Measurements from ENCODE around the gene MAN1C1. TPM values are rescaled to one million over a fixed set of nuclear protein-coding genes. Genes with fewer than 3 reads are reported as not detected.
"Not testable (repeated sequence)": the region's sequence is repeated elsewhere in the genome, so short reads cannot be mapped to it uniquely, and the experiment has no call there.

MAN1C1 gene
- total and polyA plus RNA-seq, 8 donors: 4.3 to 33.9 (median 6.1) TPM

DNA sequence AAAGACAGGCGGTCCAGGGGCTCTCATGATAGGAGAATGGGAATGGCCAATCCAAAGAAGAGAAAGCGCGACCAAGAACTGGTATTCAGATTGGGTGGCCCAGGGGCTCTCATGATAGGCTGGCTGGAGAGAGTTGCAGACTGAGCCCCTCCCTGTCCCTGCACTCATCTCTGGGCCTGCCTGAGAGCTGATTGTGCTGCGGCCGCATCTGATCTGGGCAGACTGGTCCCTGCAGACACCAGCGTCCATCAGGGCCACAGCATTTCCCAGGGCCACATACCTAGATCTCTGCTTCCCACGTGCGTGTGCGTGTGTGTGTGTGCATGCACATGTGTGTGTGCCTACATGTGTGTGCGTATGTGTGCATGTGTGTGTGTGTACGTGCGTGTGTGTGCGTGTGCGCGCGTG, 30.4 kb upstream of the MAN1C1 start:
- WGBS, 5 donors: 83 to 94% (median 94%) methylated on average over 14 to 16 of the region's 16 CpGs

DNA sequence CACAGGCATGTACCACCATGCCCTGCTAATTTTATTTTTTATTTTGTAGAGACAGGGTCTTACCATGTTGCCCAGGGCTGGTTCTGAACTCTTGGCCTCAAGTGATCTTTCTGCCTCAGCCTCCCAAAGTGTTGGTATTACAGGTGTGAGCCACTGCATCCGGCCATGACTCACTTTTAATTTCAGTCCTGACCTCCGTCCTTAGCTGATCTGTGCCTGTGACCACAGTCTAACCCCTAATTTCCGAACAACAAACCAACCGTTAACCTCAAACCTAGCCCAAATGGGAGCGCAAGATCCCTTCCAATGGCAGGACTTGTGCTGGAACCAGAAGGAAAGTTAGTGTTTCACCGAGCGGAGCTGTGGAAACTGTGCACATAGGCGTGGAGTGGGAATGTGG, 29.3 kb upstream of the MAN1C1 start:
- Histone ChIP-seq H3K9me3 (no peaks in the 10 kb centered on the region), H3K27me3 (no peaks in the 10 kb centered on the region), H3K36me3 (no peaks in the 10 kb centered on the region), H3K4me1 (peaks cover 15 to 27% (median 18%) of the 10 kb centered on the region in 4 donors), H3K4me3 (no peak overlapping the region), H3K27ac (no peak overlapping the region)
- 87 to 94% (median 89%) methylated on average over 8 of the region's 8 CpGs for WGBS, 5 donors
- TF ChIP-seq POLR2AphosphoS5 (IDR thresholded peaks at IDR 0.05): no peak
- no peak for TF ChIP-seq CTCF (IDR thresholded peaks at IDR 0.05)
- no peak for TF ChIP-seq EP300 (IDR thresholded peaks at IDR 0.05)
- TF ChIP-seq POLR2A (IDR thresholded peaks at IDR 0.05): no peak
- no peak for DNase-seq
- intact Hi-C loops (cut with DNase I; ENCODE audit: low total_unique reads): no loop called here

More for the DNA sequence above, 30.4 kb upstream of the MAN1C1 start:
- TF ChIP-seq EP300 (IDR thresholded peaks at IDR 0.05) (no peak), POLR2AphosphoS5 (IDR thresholded peaks at IDR 0.05) (no peak), POLR2A (IDR thresholded peaks at IDR 0.05) (no peak), CTCF (IDR thresholded peaks at IDR 0.05) (no peak)
- H3K4me1 ChIP-seq: peaks cover 15 to 27% (median 17%) of the 10 kb centered on the region in 4 donors
- H3K9me3 ChIP-seq: no peaks in the 10 kb centered on the region
- H3K27ac ChIP-seq: no peak overlapping the region
- no peak for DNase-seq
- intact Hi-C loops (cut with DNase I; ENCODE audit: low total_unique reads): no loop called here
- no peaks in the 10 kb centered on the region for H3K36me3 ChIP-seq
- no peaks in the 10 kb centered on the region for H3K27me3 ChIP-seq
- H3K4me3 ChIP-seq: no peak overlapping the region

DNA sequence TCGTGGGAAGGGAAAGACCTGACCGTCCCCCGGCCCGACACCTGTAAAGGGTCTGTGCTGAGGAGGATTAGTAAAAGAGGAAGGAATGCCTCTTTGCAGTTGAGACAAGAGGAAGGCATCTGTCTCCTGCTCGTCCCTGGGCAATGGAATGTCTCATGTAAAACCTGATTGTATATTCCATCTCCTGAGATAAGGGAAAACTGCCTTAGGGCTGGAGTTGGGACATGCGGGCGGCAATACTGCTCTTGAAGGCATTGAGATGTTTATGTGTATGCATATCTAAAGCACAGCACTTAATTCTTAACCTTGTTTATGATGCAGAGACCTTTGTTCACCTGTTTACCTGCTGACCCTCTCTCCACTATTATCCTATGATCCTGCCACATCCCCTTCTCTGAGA, 28.4 kb upstream of the MAN1C1 start:
- H3K27ac ChIP-seq; H3K36me3 ChIP-seq; H3K27me3 ChIP-seq; H3K9me3 ChIP-seq; DNase-seq; H3K4me3 ChIP-seq; intact Hi-C loops (cut with DNase I; ENCODE audit: low total_unique reads): not testable (repeated sequence)
- WGBS, 5 donors: 72 to 81% (median 74%) methylated on average over 6 to 7 of the region's 7 CpGs
- peaks cover 15 to 27% (median 18%) of the 10 kb centered on the region in 4 donors for H3K4me1 ChIP-seq

GRCh38 chr1:25588786-25589185, 27.8 kb upstream of the MAN1C1 start:
- WGBS, 5 donors: 92 to 98% (median 96%) methylated on average over 13 of the region's 13 CpGs
- intact Hi-C loops (cut with DNase I; ENCODE audit: low total_unique reads): not testable (repeated sequence)

DNA sequence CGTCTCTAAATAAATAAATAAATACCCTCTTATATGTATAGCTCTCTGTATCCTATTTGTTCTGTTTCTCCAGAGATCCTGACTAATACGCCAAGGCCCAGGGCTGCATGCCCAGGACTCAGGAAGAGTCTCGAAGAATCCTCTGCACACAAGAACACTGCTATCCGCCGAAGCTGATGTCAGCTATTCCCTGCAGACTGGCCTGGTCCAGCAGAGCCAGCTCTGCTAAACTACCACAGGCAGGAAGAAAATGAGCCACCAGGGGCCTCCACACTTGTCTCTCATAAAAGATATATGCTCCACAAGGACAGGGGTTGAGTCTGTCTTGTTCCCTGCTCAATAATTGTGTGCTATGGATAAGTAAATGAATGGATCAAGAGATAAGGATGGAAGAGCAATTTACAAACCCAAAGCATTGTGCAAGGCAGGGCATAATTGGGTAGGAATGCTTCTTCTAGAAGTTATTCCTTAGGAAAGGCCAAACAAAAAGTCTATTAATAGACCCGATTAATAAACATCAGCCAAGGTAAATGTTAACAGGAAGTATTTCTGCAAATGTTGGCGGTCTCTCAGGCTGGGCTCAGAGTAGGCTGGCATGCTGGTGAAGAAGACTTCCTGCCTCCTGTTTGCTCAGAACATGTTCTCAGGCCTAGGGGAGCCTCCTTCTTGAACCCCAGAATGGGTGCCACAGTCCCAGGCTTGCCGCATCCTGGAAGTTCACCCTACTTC, 26.3 kb upstream of the MAN1C1 start:
- TF ChIP-seq CTCF (IDR thresholded peaks at IDR 0.05) (peak in 1 of 7 experiments; percentile 39), POLR2AphosphoS5 (IDR thresholded peaks at IDR 0.05) (no peak)
- intact Hi-C loops (cut with DNase I; ENCODE audit: low total_unique reads): no loop called here
- 24 to 50% (median 35%) methylated on average over 8 of the region's 8 CpGs for WGBS, 5 donors
- Histone ChIP-seq H3K4me3 (no peak overlapping the region), H3K4me1 (peaks cover 15 to 27% (median 18%) of the 10 kb centered on the region in 4 donors), H3K36me3 (no peaks in the 10 kb centered on the region), H3K9me3 (no peaks in the 10 kb centered on the region), H3K27ac (peak overlapping the region in 4 of 5 donors; percentile 51 to 68 (median 62)), H3K27me3 (no peaks in the 10 kb centered on the region)
- DNase-seq: peak; percentile 54 to 61

More at GRCh38 chr1:25588786-25589185, 27.8 kb upstream of the MAN1C1 start:
- not testable (repeated sequence) for H3K36me3 ChIP-seq, DNase-seq, H3K4me3 ChIP-seq, H3K27me3 ChIP-seq, H3K27ac ChIP-seq, H3K9me3 ChIP-seq
- peaks cover 15 to 27% (median 18%) of the 10 kb centered on the region in 4 donors for H3K4me1 ChIP-seq
